ENCODE results near the gene STX8.

The STX8 gene

GRCh38 chr17:9238340-9239245 lies 337.0 kb downstream of the STX8 start:
- TF ChIP-seq CTCF (IDR thresholded peaks at IDR 0.05; ENCODE audit: borderline replicate concordance, control extremely low read depth, extremely low read depth, insufficient read depth, missing control alignments) = no peak
- DNase-seq (ENCODE audit: low spot score) = no peak
- in situ Hi-C loops (cut with MboI; ENCODE audit: low sequenced_read_pairs, unreplicated experiment) = no loop called here

- DNase-seq (ENCODE audit: low spot score) = no peak
- in situ Hi-C loops (cut with MboI; ENCODE audit: low sequenced_read_pairs, unreplicated experiment) = no loop called here
- TF ChIP-seq CTCF (IDR thresholded peaks at IDR 0.05; ENCODE audit: borderline replicate concordance, control extremely low read depth, extremely low read depth, insufficient read depth, missing control alignments) = no peak
These were observed 337.8 kb downstream of the STX8 start for GRCh38 chr17:9237661-9238301.

GRCh38 chr17:9237053-9237410 lies 338.6 kb downstream of the STX8 start:
- DNase-seq (ENCODE audit: low spot score) = no peak
- in situ Hi-C loops (cut with MboI; ENCODE audit: low sequenced_read_pairs, unreplicated experiment) = no loop called here
- TF ChIP-seq CTCF (IDR thresholded peaks at IDR 0.05; ENCODE audit: borderline replicate concordance, control extremely low read depth, extremely low read depth, insufficient read depth, missing control alignments) = no peak

GRCh38 chr17:9236286-9237052 lies 339.2 kb downstream of the STX8 start:
- no peak for TF ChIP-seq CTCF (IDR thresholded peaks at IDR 0.05; ENCODE audit: borderline replicate concordance, control extremely low read depth, extremely low read depth, insufficient read depth, missing control alignments)
- no peak for DNase-seq (ENCODE audit: low spot score)
- in situ Hi-C loops (cut with MboI; ENCODE audit: low sequenced_read_pairs, unreplicated experiment) = no loop called here

GRCh38 chr17:9235346-9235745 lies 340.3 kb downstream of the STX8 start:
- TF ChIP-seq CTCF (IDR thresholded peaks at IDR 0.05; ENCODE audit: borderline replicate concordance, control extremely low read depth, extremely low read depth, insufficient read depth, missing control alignments) = no peak
- in situ Hi-C loops (cut with MboI; ENCODE audit: low sequenced_read_pairs, unreplicated experiment) = no loop called here
- DNase-seq (ENCODE audit: low spot score) = no peak

- in situ Hi-C loops (cut with MboI; ENCODE audit: low sequenced_read_pairs, unreplicated experiment) = no loop called here
- no peak for TF ChIP-seq CTCF (IDR thresholded peaks at IDR 0.05; ENCODE audit: borderline replicate concordance, control extremely low read depth, extremely low read depth, insufficient read depth, missing control alignments)
- DNase-seq (ENCODE audit: low spot score) = no peak
These were observed 341.2 kb downstream of the STX8 start for GRCh38 chr17:9234389-9234945.
